NCI-H345 (cell line): ENCODE data around the gene MAP3K21.
A peak's percentile ranks its signal among the peaks of the same experiment; 100 is the strongest.

ENCODE experiments used
- DNase-seq: peaks from one replicate; lab custom pipeline; 2025; lab: John Stamatoyannopoulos, UW

MAP3K21 gene

GRCh38 chr1:233359431-233359830 is 31.9 kb downstream of the MAP3K21 start:
- no peak for DNase-seq

GRCh38 chr1:233359905-233360304 is 32.4 kb downstream of the MAP3K21 start:
- DNase-seq: no peak

GRCh38 chr1:233360525-233361102 is 33.1 kb downstream of the MAP3K21 start:
- DNase-seq: no peak

- no peak for DNase-seq
Observed at GRCh38 chr1:233361876-233362275, 34.4 kb downstream of the MAP3K21 start.

- DNase-seq: no peak
Observed at GRCh38 chr1:233362743-233363142, 35.2 kb downstream of the MAP3K21 start.

GRCh38 chr1:233364026-233364425 is 36.5 kb downstream of the MAP3K21 start:
- DNase-seq: no peak

GRCh38 chr1:233364695-233365539 is 37.4 kb downstream of the MAP3K21 start:
- no peak for DNase-seq

- no peak for DNase-seq
Observed at GRCh38 chr1:233366575-233366974, 39.1 kb downstream of the MAP3K21 start.

GRCh38 chr1:233367057-233367803 is 39.7 kb downstream of the MAP3K21 start:
- DNase-seq: no peak

- no peak for DNase-seq
Observed at GRCh38 chr1:233368106-233368788, 40.7 kb downstream of the MAP3K21 start.

- no peak for DNase-seq
Observed at GRCh38 chr1:233368789-233369130, 41.2 kb downstream of the MAP3K21 start.

GRCh38 chr1:233372218-233373120 is 44.9 kb downstream of the MAP3K21 start:
- DNase-seq: no peak

- DNase-seq: no peak
Observed at GRCh38 chr1:233373226-233373625, 45.7 kb downstream of the MAP3K21 start.

- no peak for DNase-seq
Observed at GRCh38 chr1:233375653-233376052, 48.1 kb downstream of the MAP3K21 start.

GRCh38 chr1:233376382-233377110 is 49.0 kb downstream of the MAP3K21 start:
- peak; percentile 53 for DNase-seq

- DNase-seq: no peak
Observed at GRCh38 chr1:233379869-233380438, 52.4 kb downstream of the MAP3K21 start.

- DNase-seq: no peak
Observed at GRCh38 chr1:233381806-233382205, 54.3 kb downstream of the MAP3K21 start.

GRCh38 chr1:233383984-233384383 is 56.5 kb downstream of the MAP3K21 start:
- DNase-seq: no peak

- DNase-seq: no peak
Observed at GRCh38 chr1:233386336-233386735, 58.8 kb downstream of the MAP3K21 start.

GRCh38 chr1:233387585-233387984 is 60.1 kb downstream of the MAP3K21 start:
- no peak for DNase-seq
